ENCODE data around the gene CALD1. TPM values are rescaled to one million over a fixed set of nuclear protein-coding genes. Genes with fewer than 3 reads are reported as not detected.

Gene CALD1
- total and polyA plus RNA-seq, 2 experiments from 2014 or later: 132 to 842 TPM

DNA sequence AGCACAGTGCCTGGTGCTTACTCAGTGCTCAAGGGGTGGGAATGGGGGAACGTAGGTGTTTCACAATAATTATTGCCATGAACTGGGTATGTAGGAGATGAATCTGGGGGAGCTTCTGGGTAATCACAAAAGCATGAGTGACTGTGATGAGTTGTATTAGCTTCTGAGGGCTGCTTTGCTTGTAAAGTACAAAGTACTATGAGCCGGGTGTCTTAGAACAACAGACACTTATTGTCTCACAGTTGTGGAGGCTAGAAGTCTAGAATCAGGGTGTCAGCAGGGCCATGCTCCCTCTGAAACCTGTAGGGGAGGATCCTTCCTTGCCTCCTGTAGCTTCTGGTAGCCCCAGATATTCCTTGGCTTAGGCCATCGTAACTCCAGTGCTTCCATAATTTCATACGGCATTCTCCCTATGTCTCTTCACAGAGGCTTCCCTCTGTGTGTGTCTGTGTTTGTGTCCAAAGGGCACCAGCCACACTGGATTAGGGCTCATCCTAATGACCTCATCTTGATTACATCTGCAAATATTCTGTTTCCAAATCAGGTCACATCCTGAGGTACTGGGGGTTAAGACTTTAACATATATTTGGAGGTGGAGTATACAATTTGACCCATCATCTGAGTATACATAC is 122.1 kb downstream of the CALD1 start (continued):
- TF ChIP-seq ZNF462 (CRISPR knock-in tag; IDR thresholded peaks at IDR 0.05): no peak

- Histone ChIP-seq H3K9me2 (ENCODE audit: insufficient read depth) (no peaks in the 10 kb centered on the region), H2AFZ (no peak overlapping the region), H3K27ac (ENCODE audit: low read depth) (no peak overlapping the region), H3K27me3 (ENCODE audit: insufficient read depth) (no peaks in the 10 kb centered on the region), H3K36me3 (ENCODE audit: insufficient read depth) (no peaks in the 10 kb centered on the region), H3K4me1 (ENCODE audit: insufficient read depth) (no peaks in the 10 kb centered on the region), H3K4me2 (no peak overlapping the region), H3F3A (replicated peaks; ENCODE audit: low read depth) (no peaks in the 10 kb centered on the region), H4K20me1 (replicated peaks; ENCODE audit: insufficient read depth) (peaks cover 10% of the 10 kb centered on the region), H3K4me3 (no peak overlapping the region), H3K79me2 (replicated peaks; ENCODE audit: insufficient read depth) (peaks cover 62% of the 10 kb centered on the region)
- H3K36me3 Mint-ChIP-seq (ENCODE audit: low read depth): peaks cover 8% of the 10 kb centered on the region
- no peak for ATAC-seq
- no peak for TF ChIP-seq CREB1 (CRISPR knock-in tag; IDR thresholded peaks at IDR 0.05; ENCODE audit: low read depth)
- TF ChIP-seq, protein P1, sequence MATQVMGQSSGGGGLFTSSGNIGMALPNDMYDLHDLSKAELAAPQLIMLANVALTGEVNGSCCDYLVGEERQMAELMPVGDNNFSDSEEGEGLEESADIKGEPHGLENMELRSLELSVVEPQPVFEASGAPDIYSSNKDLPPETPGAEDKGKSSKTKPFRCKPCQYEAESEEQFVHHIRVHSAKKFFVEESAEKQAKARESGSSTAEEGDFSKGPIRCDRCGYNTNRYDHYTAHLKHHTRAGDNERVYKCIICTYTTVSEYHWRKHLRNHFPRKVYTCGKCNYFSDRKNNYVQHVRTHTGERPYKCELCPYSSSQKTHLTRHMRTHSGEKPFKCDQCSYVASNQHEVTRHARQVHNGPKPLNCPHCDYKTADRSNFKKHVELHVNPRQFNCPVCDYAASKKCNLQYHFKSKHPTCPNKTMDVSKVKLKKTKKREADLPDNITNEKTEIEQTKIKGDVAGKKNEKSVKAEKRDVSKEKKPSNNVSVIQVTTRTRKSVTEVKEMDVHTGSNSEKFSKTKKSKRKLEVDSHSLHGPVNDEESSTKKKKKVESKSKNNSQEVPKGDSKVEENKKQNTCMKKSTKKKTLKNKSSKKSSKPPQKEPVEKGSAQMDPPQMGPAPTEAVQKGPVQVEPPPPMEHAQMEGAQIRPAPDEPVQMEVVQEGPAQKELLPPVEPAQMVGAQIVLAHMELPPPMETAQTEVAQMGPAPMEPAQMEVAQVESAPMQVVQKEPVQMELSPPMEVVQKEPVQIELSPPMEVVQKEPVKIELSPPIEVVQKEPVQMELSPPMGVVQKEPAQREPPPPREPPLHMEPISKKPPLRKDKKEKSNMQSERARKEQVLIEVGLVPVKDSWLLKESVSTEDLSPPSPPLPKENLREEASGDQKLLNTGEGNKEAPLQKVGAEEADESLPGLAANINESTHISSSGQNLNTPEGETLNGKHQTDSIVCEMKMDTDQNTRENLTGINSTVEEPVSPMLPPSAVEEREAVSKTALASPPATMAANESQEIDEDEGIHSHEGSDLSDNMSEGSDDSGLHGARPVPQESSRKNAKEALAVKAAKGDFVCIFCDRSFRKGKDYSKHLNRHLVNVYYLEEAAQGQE (IDR thresholded peaks at IDR 0.05; ENCODE audit: unreplicated experiment): no peak
- no peak for TF ChIP-seq EZH2 (IDR thresholded peaks at IDR 0.05; ENCODE audit: low read depth, unreplicated experiment)
- TF ChIP-seq NANOG (IDR thresholded peaks at IDR 0.05; ENCODE audit: borderline replicate concordance): no peak
- no peak for TF ChIP-seq JUNB (IDR thresholded peaks at IDR 0.05; ENCODE audit: unreplicated experiment)
- TF ChIP-seq, protein P2, sequence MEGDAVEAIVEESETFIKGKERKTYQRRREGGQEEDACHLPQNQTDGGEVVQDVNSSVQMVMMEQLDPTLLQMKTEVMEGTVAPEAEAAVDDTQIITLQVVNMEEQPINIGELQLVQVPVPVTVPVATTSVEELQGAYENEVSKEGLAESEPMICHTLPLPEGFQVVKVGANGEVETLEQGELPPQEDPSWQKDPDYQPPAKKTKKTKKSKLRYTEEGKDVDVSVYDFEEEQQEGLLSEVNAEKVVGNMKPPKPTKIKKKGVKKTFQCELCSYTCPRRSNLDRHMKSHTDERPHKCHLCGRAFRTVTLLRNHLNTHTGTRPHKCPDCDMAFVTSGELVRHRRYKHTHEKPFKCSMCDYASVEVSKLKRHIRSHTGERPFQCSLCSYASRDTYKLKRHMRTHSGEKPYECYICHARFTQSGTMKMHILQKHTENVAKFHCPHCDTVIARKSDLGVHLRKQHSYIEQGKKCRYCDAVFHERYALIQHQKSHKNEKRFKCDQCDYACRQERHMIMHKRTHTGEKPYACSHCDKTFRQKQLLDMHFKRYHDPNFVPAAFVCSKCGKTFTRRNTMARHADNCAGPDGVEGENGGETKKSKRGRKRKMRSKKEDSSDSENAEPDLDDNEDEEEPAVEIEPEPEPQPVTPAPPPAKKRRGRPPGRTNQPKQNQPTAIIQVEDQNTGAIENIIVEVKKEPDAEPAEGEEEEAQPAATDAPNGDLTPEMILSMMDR (conservative IDR thresholded peaks at IDR 0.05; ENCODE audit: low read depth in 2 of 2): no peak
- no peak for TF ChIP-seq STAT1 (IDR thresholded peaks at IDR 0.05; ENCODE audit: unreplicated experiment)
- no peak for TF ChIP-seq POLR2AphosphoS5 (IDR thresholded peaks at IDR 0.05; ENCODE audit: low read depth)
- no peak overlapping the region; the same call in 1 of the 2 replicates for H3K27ac Mint-ChIP-seq
- DNase-seq (ENCODE audit: low spot score): no peak
- H3K4me1 Mint-ChIP-seq: peaks cover 9% of the 10 kb centered on the region
- H3K27me3 Mint-ChIP-seq (ENCODE audit: insufficient read depth, low read depth, poor library complexity): peaks cover 1% of the 10 kb centered on the region
- H3K4me3 Mint-ChIP-seq: no peak overlapping the region
- peaks cover 2% of the 10 kb centered on the region; the same call in 2 of the 3 replicates for H3K9me3 Mint-ChIP-seq
Measured at GRCh38 chr7:134902058-134902457, 122.6 kb downstream of the CALD1 start.

All from GM23338 (cell line).